ENCODE data around the gene WNT8A. TPM values are rescaled to one million over a fixed set of nuclear protein-coding genes. Genes with fewer than 3 reads are reported as not detected.

WNT8A gene
- total and polyA plus RNA-seq, 2 of the 13 experiments (the other 11 are each of a cell fraction or from before 2014, with no cell fraction given) = not detected

- 0 out of 2 replicates have a peak, but pooled peaks have one; percentile 25 for TF ChIP-seq ARID3A (IDR thresholded peaks at IDR 0.05; ENCODE audit: low read depth, low read length)
- peak; percentile 21; the same call in 1 of the 2 replicates for TF ChIP-seq FOXA3 (CRISPR knock-in tag; IDR thresholded peaks at IDR 0.05)
- TF ChIP-seq ZNF556 (CRISPR knock-in tag; IDR thresholded peaks at IDR 0.05; ENCODE audit: borderline replicate concordance) = no peak
- 0 out of 2 replicates have a peak, but pooled peaks have one; percentile 18 for TF ChIP-seq SAP130 (CRISPR knock-in tag; IDR thresholded peaks at IDR 0.05; ENCODE audit: low read depth)
- TF ChIP-seq XRCC5 (optimal IDR thresholded peaks at IDR 0.05; ENCODE audit: low read length) = no peak
- TF ChIP-seq SMAD9 (CRISPR knock-in tag; IDR thresholded peaks at IDR 0.05) = no peak
- no peak for TF ChIP-seq ZNF24 (IDR thresholded peaks at IDR 0.05)
- peak; percentile 98 for TF ChIP-seq SMC3 (IDR thresholded peaks at IDR 0.05; ENCODE audit: low read length)
- TF ChIP-seq MIXL1 (CRISPR knock-in tag; IDR thresholded peaks at IDR 0.05) = 0 out of 2 replicates have a peak, but pooled peaks have one; percentile 20
- no peak for TF ChIP-seq BHLHE40 (IDR thresholded peaks at IDR 0.05; ENCODE audit: low read length)
- no peak for TF ChIP-seq CHD4 (IDR thresholded peaks at IDR 0.05; ENCODE audit: borderline replicate concordance, low read length)
- TF ChIP-seq RXRA (CRISPR knock-in tag; IDR thresholded peaks at IDR 0.05) = no peak
- TF ChIP-seq RAD21 (CRISPR knock-in tag; IDR thresholded peaks at IDR 0.05) = peak; percentile 75
- no peak for TF ChIP-seq DMTF1 (CRISPR knock-in tag; IDR thresholded peaks at IDR 0.05)
- TF ChIP-seq TOE1 (CRISPR knock-in tag; IDR thresholded peaks at IDR 0.05) = 0 out of 2 replicates have a peak, but pooled peaks have one; percentile 46
- peak; percentile 57; the same call in 1 of the 2 replicates for TF ChIP-seq SRF (IDR thresholded peaks at IDR 0.05; ENCODE audit: low read depth, low read length)
- no peak for TF ChIP-seq ZNF574 (CRISPR knock-in tag; IDR thresholded peaks at IDR 0.05)
- no peak for TF ChIP-seq SP5 (CRISPR knock-in tag; IDR thresholded peaks at IDR 0.05; ENCODE audit: borderline replicate concordance, low read depth)
Measured at GRCh38 chr5:138077064-138077696, 6.7 kb upstream of the WNT8A start (continued).
